Right lobe of liver (tissue), 4 donors: ENCODE data around the gene NKAIN4.

ENCODE experiments used
- CTCF ChIP-seq, 4 donors: fragments of 200-600 bp in 3 of 4; fragments of 450-650 bp in 1 of 4; IDR thresholded peaks; one replicate each; pipeline versions ENCODE4 v1.5.1 to v1.8.0; 2016 to 2022; ENCODE audit warnings: antibody characterized with exemption in 4 of 4, mild to moderate bottlenecking in 2 of 4
- POLR2A ChIP-seq: fragments of 450-650 bp; IDR thresholded peaks from one replicate; pipeline ENCODE4 v1.6.1; 2017; ENCODE audit warnings: antibody characterized with exemption, mild to moderate bottlenecking
- donor health status: DM: no; HTN: no; CAD: no.
- donor health status: DM: no; HTN: no; CAD: no.
- donor health status: DM: no; HTN: yes; CAD: no.

DNA sequence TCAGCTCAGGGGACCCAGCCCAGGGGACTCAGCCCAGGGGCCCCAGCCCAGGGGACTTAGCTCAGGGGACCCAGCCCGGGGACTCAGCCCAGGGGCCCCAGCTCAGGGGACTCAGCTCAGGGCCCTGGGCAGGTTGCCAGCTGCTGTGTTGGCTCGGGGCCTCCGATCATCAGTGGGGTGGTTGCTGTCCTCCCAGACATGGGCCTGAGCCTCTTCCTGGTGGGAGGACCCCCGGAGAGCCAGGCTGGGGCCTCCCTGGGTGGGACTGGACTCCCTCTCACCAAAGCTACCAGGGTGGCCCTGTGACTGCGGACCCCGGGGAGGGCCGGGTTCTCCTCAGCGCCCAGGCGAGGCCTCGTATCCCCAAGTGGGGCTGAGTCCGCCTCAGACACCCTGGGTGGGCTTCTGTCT, 43.1 kb upstream of the NKAIN4 start:
- TF ChIP-seq POLR2A (no peak), CTCF (IDR thresholded peaks at IDR 0.05) (no peak)
